H1 (cell line): Measurements from ENCODE around the gene COQ8B. TPM values are rescaled to one million over a fixed set of nuclear protein-coding genes. Genes with fewer than 3 reads are reported as not detected.
A peak's percentile ranks its signal among the peaks of the same experiment; 100 is the strongest.

Experiments used
- CTCF ChIA-PET: fragments of 300-600 bp; sonication (Branson Sonifier 250); formaldehyde crosslinking; loops from one replicate; lab custom pipeline; 2021; ENCODE audit not compliant: partially characterized antibody; lab: Charles Lee
- POLR2A ChIA-PET: fragments of 300-600 bp; sonication (Branson Sonifier 250); formaldehyde crosslinking; loops from one replicate; lab custom pipeline; 2021; ENCODE audit warnings: inconsistent platforms; ENCODE audit not compliant: partially characterized antibody; lab: Charles Lee
- DNase-seq, 2 experiments: peaks; one replicate each; pipeline versions ENCODE4 v3.0.0 to v3.0.0-alpha.2; 2010 to 2022; ENCODE audit warnings: low spot score in 2 of 2, low read depth in 1 of 2, mixed read lengths in 1 of 2
- FAIRE-seq: peaks from 2 replicates; lab custom pipeline; 2011; peaks lifted over from hg19 to GRCh38; lab: Jason Lieb, UNC
- H2AFZ ChIP-seq: 2 replicates; pipeline ENCODE4 v1.8.1; 2012; ENCODE audit warnings: low read length, inconsistent platforms
- H2AK5ac ChIP-seq: 2 replicates; pipeline ENCODE4 v1.6.1; 2013; ENCODE audit warnings: low read depth, low read length
- H2BK120ac ChIP-seq: replicated peaks from 2 replicates; pipeline ENCODE3; 2013; ENCODE audit warnings: low read depth, low read length, inconsistent platforms
- H2BK12ac ChIP-seq: 2 replicates; pipeline ENCODE4 v1.6.1; 2013; ENCODE audit warnings: low read depth, low read length
- H2BK15ac ChIP-seq: 2 replicates; pipeline ENCODE4 v1.6.1; 2013; ENCODE audit warnings: low read length
- H2BK20ac ChIP-seq: 2 replicates; pipeline ENCODE4 v1.6.1; 2013; ENCODE audit warnings: low read length
- H2BK5ac ChIP-seq: 2 replicates; pipeline ENCODE4 v1.6.1; 2013; ENCODE audit warnings: low read depth, low read length
- H3K14ac ChIP-seq: 2 replicates; pipeline ENCODE4 v1.6.1; 2013; ENCODE audit warnings: inconsistent platforms; ENCODE audit not compliant: insufficient read length
- H3K18ac ChIP-seq: 2 replicates; pipeline ENCODE4 v1.6.1; 2013; ENCODE audit warnings: low read length; ENCODE audit errors: extremely low read depth
- H3K23ac ChIP-seq: 2 replicates; pipeline ENCODE4 v1.6.1; 2013; ENCODE audit warnings: inconsistent platforms; ENCODE audit not compliant: insufficient read length
- H3K23me2 ChIP-seq: 2 replicates; pipeline ENCODE4 v1.6.1; 2013; ENCODE audit warnings: low read depth, low read length
- H3K27ac ChIP-seq: 2 replicates; pipeline ENCODE4 v1.6.1; 2011; ENCODE audit warnings: low read depth, low read length, inconsistent platforms
- H3K27me3 ChIP-seq, 4 experiments: replicated peaks in 1 of 4; 1 replicate in 1 of 4; 2 replicates in 3 of 4; pipeline versions ENCODE4 v1.6.1 to v1.8.1; 2011 to 2013; ENCODE audit warnings: low read length in 3 of 4, mild to moderate bottlenecking in 3 of 4, inconsistent platforms in 2 of 4, mixed read lengths in 2 of 4, moderate library complexity in 1 of 4; ENCODE audit not compliant: control insufficient read depth in 3 of 4, insufficient read depth in 3 of 4; ENCODE audit errors: extremely low read depth in 1 of 4
- H3K36me3 ChIP-seq, 4 experiments: 2 replicates each; pipeline versions ENCODE4 v1.6.1 to v1.8.1; 2011 to 2013; ENCODE audit warnings: mild to moderate bottlenecking in 4 of 4, low read length in 3 of 4, moderate library complexity in 2 of 4, control low read depth in 1 of 4, inconsistent platforms in 1 of 4; ENCODE audit not compliant: insufficient read depth in 4 of 4, control insufficient read depth in 2 of 4
- H3K4ac ChIP-seq: replicated peaks from 2 replicates; pipeline ENCODE3; 2013; ENCODE audit warnings: low read length, low read depth, mixed read lengths, inconsistent platforms; ENCODE audit not compliant: insufficient read length
- H3K4me1 ChIP-seq, 4 experiments: replicated peaks in 1 of 4; 1 replicate in 1 of 4; 2 replicates in 3 of 4; pipeline versions ENCODE4 v1.6.1 to v1.8.1; 2011 to 2013; ENCODE audit warnings: low read length in 3 of 4, inconsistent platforms in 2 of 4, mixed read lengths in 1 of 4; ENCODE audit not compliant: insufficient read depth in 4 of 4, control insufficient read depth in 3 of 4
- H3K4me2 ChIP-seq, 2 experiments: 2 replicates each; pipeline versions ENCODE4 v1.6.1 to v1.8.1; 2011 to 2013; ENCODE audit warnings: low read depth in 2 of 2, low read length in 2 of 2, control low read depth in 1 of 2, inconsistent platforms in 1 of 2, mild to moderate bottlenecking in 1 of 2; ENCODE audit not compliant: insufficient read depth in 1 of 2
- H3K4me3 ChIP-seq, 4 experiments: fragments of 200-600, 300-600 bp in 1 of 4; sonication (generic), shearing (Covaris generic), sonication (Bioruptor Twin) in 1 of 4; 2 replicates each; pipeline versions ENCODE4 v1.5.1 to v1.8.1; 2011 to 2016; ENCODE audit warnings: low read length in 4 of 4, low read depth in 3 of 4, control low read depth in 2 of 4, inconsistent platforms in 2 of 4, mild to moderate bottlenecking in 2 of 4, mixed read lengths in 1 of 4, moderate library complexity in 1 of 4; ENCODE audit not compliant: insufficient read depth in 2 of 4; ENCODE audit errors: extremely low read depth in 1 of 4
- H3K56ac ChIP-seq: replicated peaks from 2 replicates; pipeline ENCODE3; 2013; ENCODE audit warnings: low read depth, mild to moderate bottlenecking, mixed read lengths, low read length, inconsistent platforms; ENCODE audit not compliant: insufficient read length
- H3K79me1 ChIP-seq: 2 replicates; pipeline ENCODE4 v1.6.1; 2013; ENCODE audit warnings: low read depth, low read length, control low read depth
- H3K79me2 ChIP-seq, 2 experiments: 2 replicates each; pipeline versions ENCODE4 v1.6.1 to v1.8.1; 2012 to 2013; ENCODE audit warnings: low read length in 2 of 2, mild to moderate bottlenecking in 2 of 2, inconsistent platforms in 1 of 2; ENCODE audit not compliant: insufficient read depth in 2 of 2, control insufficient read depth in 1 of 2
- H3K9ac ChIP-seq, 4 experiments: replicated peaks in 1 of 4; 1 replicate in 1 of 4; 2 replicates in 3 of 4; pipeline versions ENCODE4 v1.6.1 to v1.8.1; 2011 to 2013; ENCODE audit warnings: low read depth in 3 of 4, low read length in 3 of 4, control low read depth in 2 of 4, mild to moderate bottlenecking in 2 of 4, moderate library complexity in 2 of 4, inconsistent platforms in 1 of 4; ENCODE audit errors: extremely low read depth in 1 of 4
- H3K9me3 ChIP-seq, 2 experiments: 2 replicates each; pipeline versions ENCODE4 v1.6.1 to v1.8.1; 2012 to 2013; ENCODE audit warnings: mild to moderate bottlenecking in 2 of 2, moderate library complexity in 2 of 2, control low read depth in 1 of 2, inconsistent platforms in 1 of 2, low read depth in 1 of 2, low read length in 1 of 2, mixed read lengths in 1 of 2; ENCODE audit not compliant: insufficient read depth in 2 of 2
- H4K20me1 ChIP-seq, 2 experiments: replicated peaks in 1 of 2; 2 replicates each; pipeline versions ENCODE3 to v1.8.1; 2011 to 2013; ENCODE audit warnings: inconsistent platforms in 2 of 2, low read length in 2 of 2, mild to moderate bottlenecking in 1 of 2; ENCODE audit not compliant: insufficient read depth in 2 of 2, control insufficient read depth in 1 of 2
- H4K5ac ChIP-seq: 2 replicates; pipeline ENCODE4 v1.6.1; 2013; ENCODE audit warnings: low read length, low read depth, mixed read lengths, inconsistent platforms; ENCODE audit not compliant: insufficient read length
- H4K8ac ChIP-seq: 2 replicates; pipeline ENCODE4 v1.8.0; 2013; ENCODE audit warnings: mild to moderate bottlenecking, moderate library complexity, low read length, inconsistent platforms; ENCODE audit not compliant: insufficient read depth; ENCODE audit errors: extremely low read depth
- H4K91ac ChIP-seq: replicated peaks from 2 replicates; pipeline ENCODE3; 2013; ENCODE audit warnings: low read length, mixed read lengths, inconsistent platforms; ENCODE audit not compliant: insufficient read length
- CBX8 ChIP-seq: fragments of 300-800, 300-1000 bp; sonication (generic); IDR thresholded peaks from 2 replicates; pipeline ENCODE4 v1.7.1; 2016; ENCODE audit warnings: low read depth, low read length, borderline replicate concordance
- EZH2 ChIP-seq: fragments of 200-600 bp; sonication (generic); IDR thresholded peaks from 2 replicates; pipeline ENCODE4 v1.7.1; 2012; ENCODE audit warnings: low read depth, mild to moderate bottlenecking, moderate library complexity, low read length, inconsistent platforms; ENCODE audit not compliant: severe bottlenecking
- GABPA ChIP-seq: IDR thresholded peaks from 2 replicates; pipeline ENCODE4 v1.6.1; 2011; ENCODE audit warnings: mild to moderate bottlenecking, low read length, moderate library complexity, borderline replicate concordance; ENCODE audit not compliant: insufficient read depth
- GTF2F1 ChIP-seq: IDR thresholded peaks from 2 replicates; pipeline ENCODE4 v1.6.1; 2012; ENCODE audit warnings: low read depth, low read length, improper control_type of control experiment, borderline replicate concordance
- POLR2AphosphoS5 ChIP-seq: IDR thresholded peaks from 2 replicates; pipeline ENCODE4 v1.6.1; 2011; ENCODE audit warnings: low read depth, low read length
- SIX5 ChIP-seq: IDR thresholded peaks from 2 replicates; pipeline ENCODE4 v1.6.1; 2011; ENCODE audit warnings: mild to moderate bottlenecking, low read depth, low read length
- SP2 ChIP-seq: IDR thresholded peaks from 2 replicates; pipeline ENCODE4 v1.6.1; 2012; ENCODE audit warnings: mild to moderate bottlenecking, low read length, inconsistent platforms
- SP4 ChIP-seq: IDR thresholded peaks from 2 replicates; pipeline ENCODE4 v1.6.1; 2012; ENCODE audit warnings: low read length, inconsistent platforms
- TCF12 ChIP-seq: IDR thresholded peaks from 2 replicates; pipeline ENCODE4 v1.6.1; 2011; ENCODE audit warnings: low read depth, mild to moderate bottlenecking, low read length
- USF2 ChIP-seq: IDR thresholded peaks from 2 replicates; pipeline ENCODE4 v1.6.1; 2011; ENCODE audit warnings: low read length, improper control_type of control experiment
- YY1 ChIP-seq: IDR thresholded peaks from 2 replicates; pipeline ENCODE4 v1.6.1; 2011; ENCODE audit warnings: low read depth, mild to moderate bottlenecking, low read length
- WGBS, 2 experiments: shearing (Covaris generic) in 1 of 2; methylation state at CpG; one replicate each; pipeline versions ENCODE4 v1.1.6 to v1.1.7; 2013 to 2015; ENCODE audit warnings: low lambda C conversion rate in 2 of 2, mixed read lengths in 2 of 2, inconsistent platforms in 1 of 2, low coverage in 1 of 2, missing lambda C conversion rate in 1 of 2; ENCODE audit not compliant: insufficient replicate concordance in 2 of 2, insufficient coverage in 1 of 2, insufficient read length in 1 of 2; ENCODE audit errors: extremely low coverage in 1 of 2, missing lambda C conversion rate in 1 of 2; 5-methylcytosine and 5-hydroxymethylcytosine counted together
- polyA plus RNA-seq, 7 experiments: library from polyadenylated mRNA; depleted of rRNA in 3 of 7; stranded (reverse) in 5 of 7; unstranded in 2 of 7; fragments of >200 nt in 5 of 7; fragments of 200-250 nt in 2 of 7; gene quantifications; 1 replicate in 5 of 7; 2 replicates in 1 of 7; 4 replicates in 1 of 7; pipeline versions ENCODE4 v1.2.1 to v1.2.3, GENCODE V29; 2011 to 2013; ENCODE audit warnings: missing spikeins in 2 of 7, mixed read lengths in 2 of 7
- total RNA-seq: library from RNA; stranded (reverse); fragmentation: NEBNext Ultra II Directional; extraction: Animal tissue kit (Norgen Biotek cat#: 25700); gene quantifications from 2 replicates; pipeline ENCODE4 v1.2.1, GENCODE V29; 2021

Gene COQ8B
- total and polyA plus RNA-seq, 2 of the 8 experiments (the other 6 are each of a cell fraction or from before 2014, with no cell fraction given) = 41.7 to 46.1 TPM

GRCh38 chr19:40688309-40688708 is 28.4 kb downstream of the COQ8B start:
- Histone ChIP-seq H3K56ac (no peak overlapping the region), H2BK120ac (no peak overlapping the region), H4K5ac (no peak overlapping the region), H2BK20ac (no peak overlapping the region), H3K4me2 (peak overlapping the region in 1 of 2 experiments; percentile 94; a peak in 1 of 4 replicates), H2BK12ac (no peak overlapping the region), H3K36me3 (peaks cover 3 to 17% (median 7%) of the 10 kb centered on the region in 4 experiments; a peak in 5 of 8 replicates), H4K91ac (no peak overlapping the region), H3K9ac (no peak overlapping the region; a peak in 1 of 7 replicates), H3K79me2 (peaks cover 0 to 21% of the 10 kb centered on the region in 2 experiments; a peak in 3 of 4 replicates), H3K4ac (no peak overlapping the region), H2BK15ac (0 out of 2 replicates have a peak overlapping the region, but pooled peaks have one; percentile 25), H3K9me3 (no peaks in the 10 kb centered on the region), H3K23ac (no peak overlapping the region), H4K8ac (no peak overlapping the region), H4K20me1 (peaks cover 6 to 21% of the 10 kb centered on the region in 2 experiments), H3K27ac (no peak overlapping the region), H2AFZ (no peak overlapping the region), H3K18ac (no peak overlapping the region), H3K27me3 (no peaks in the 10 kb centered on the region), H2AK5ac (no peak overlapping the region), H3K79me1 (peaks cover 12% of the 10 kb centered on the region), H3K4me3 (no peak overlapping the region), H2BK5ac (no peak overlapping the region; the same call in 1 of the 2 replicates), H3K4me1 (peaks cover 0 to 25% (median 15%) of the 10 kb centered on the region in 4 experiments; a peak in 6 of 7 replicates), H3K23me2 (peaks cover 16% of the 10 kb centered on the region), H3K14ac (no peak overlapping the region)
- no peak for FAIRE-seq
- ChIA-PET POLR2A (interaction anchor here (1.2 kb wide), 1 partner anchor 8 kb away, joined by 4 read pairs; no protein-coding TSS in a partner anchor), CTCF (interaction anchor here (1.7 kb wide), 1 partner anchor 25 kb away, joined by 6 read pairs; no protein-coding TSS in a partner anchor)
- 96% methylated on average over 1 of the region's 1 CpG; no CpG with 5 or more reads in 1 of the 2 experiments for WGBS, 2 experiments
- no peak for DNase-seq
- no peak for TF ChIP-seq POLR2AphosphoS5
- no peak for TF ChIP-seq SP4
- TF ChIP-seq SP2 = no peak
- TF ChIP-seq GTF2F1 = no peak
- TF ChIP-seq SIX5 = no peak
- no peak for TF ChIP-seq USF2
- no peak for TF ChIP-seq TCF12
- TF ChIP-seq CBX8 = no peak
- TF ChIP-seq GABPA = no peak
- no peak for TF ChIP-seq EZH2
- no peak for TF ChIP-seq YY1
